Upper lobe of right lung (tissue), 1 donor: ENCODE measurements around the gene CFAP100. TPM values are rescaled to one million over a fixed set of nuclear protein-coding genes. Genes with fewer than 3 reads are reported as not detected.

ENCODE experiments used
- ATAC-seq: fragments of 200-7000 bp; cut with Tn5 transposase; one replicate; pipeline ENCODE4 v1.9.1; 2020; ENCODE audit warnings: mild to moderate bottlenecking, moderate library complexity
- DNase-seq: peaks from one replicate; pipeline ENCODE4 v3.0.0-alpha.2; 2020
- H3K27ac ChIP-seq: fragments of 200-600 bp; one replicate; pipeline ENCODE4 v1.8.0; 2022
- H3K27me3 ChIP-seq: fragments of 200-600 bp; one replicate; pipeline ENCODE4 v1.8.0; 2022; ENCODE audit warnings: mild to moderate bottlenecking
- H3K36me3 ChIP-seq: fragments of 200-600 bp; one replicate; pipeline ENCODE4 v1.8.0; 2022
- H3K4me1 ChIP-seq: fragments of 200-600 bp; one replicate; pipeline ENCODE4 v1.8.0; 2022
- H3K4me3 ChIP-seq: fragments of 200-600 bp; one replicate; pipeline ENCODE4 v1.8.0; 2022; ENCODE audit warnings: mild to moderate bottlenecking
- H3K9me3 ChIP-seq: fragments of 200-600 bp; one replicate; pipeline ENCODE4 v1.8.0; 2022
- intact Hi-C: fragments of 100-400 bp; cut with DNase I; formaldehyde crosslinking; loops from one replicate; pipeline ENCODE4 v1.11.0; 2022
- total RNA-seq: library from RNA; stranded (reverse); fragmentation: NEBNext Ultra II Directional; extraction: Animal tissue kit (Norgen Biotek cat#: 25700); gene quantifications from one replicate; pipeline ENCODE4 v1.2.1, GENCODE V29; 2021
- TF ChIP-seq, protein P1 (sequence below): fragments of 200-600 bp; IDR thresholded peaks from one replicate; pipeline ENCODE4 v1.8.0; 2022; ENCODE audit warnings: antibody characterized with exemption
- donor health status: DM: no; HTN: yes; CAD: no; lungs with severe emphysema.

CFAP100 gene
- total RNA-seq, 1 donor from 2014 or later: not detected

GRCh38 chr3:126364731-126365301 lies 29.9 kb upstream of the CFAP100 start:
- no peak for ATAC-seq
- H3K4me1 ChIP-seq: no peaks in the 10 kb centered on the region
- H3K27ac ChIP-seq: no peak overlapping the region
- no peaks in the 10 kb centered on the region for H3K9me3 ChIP-seq
- no peaks in the 10 kb centered on the region for H3K27me3 ChIP-seq
- H3K4me3 ChIP-seq: no peak overlapping the region
- no peaks in the 10 kb centered on the region for H3K36me3 ChIP-seq
- DNase-seq: peak; percentile 41
- intact Hi-C loops: no loop called here
- TF ChIP-seq, protein P1, sequence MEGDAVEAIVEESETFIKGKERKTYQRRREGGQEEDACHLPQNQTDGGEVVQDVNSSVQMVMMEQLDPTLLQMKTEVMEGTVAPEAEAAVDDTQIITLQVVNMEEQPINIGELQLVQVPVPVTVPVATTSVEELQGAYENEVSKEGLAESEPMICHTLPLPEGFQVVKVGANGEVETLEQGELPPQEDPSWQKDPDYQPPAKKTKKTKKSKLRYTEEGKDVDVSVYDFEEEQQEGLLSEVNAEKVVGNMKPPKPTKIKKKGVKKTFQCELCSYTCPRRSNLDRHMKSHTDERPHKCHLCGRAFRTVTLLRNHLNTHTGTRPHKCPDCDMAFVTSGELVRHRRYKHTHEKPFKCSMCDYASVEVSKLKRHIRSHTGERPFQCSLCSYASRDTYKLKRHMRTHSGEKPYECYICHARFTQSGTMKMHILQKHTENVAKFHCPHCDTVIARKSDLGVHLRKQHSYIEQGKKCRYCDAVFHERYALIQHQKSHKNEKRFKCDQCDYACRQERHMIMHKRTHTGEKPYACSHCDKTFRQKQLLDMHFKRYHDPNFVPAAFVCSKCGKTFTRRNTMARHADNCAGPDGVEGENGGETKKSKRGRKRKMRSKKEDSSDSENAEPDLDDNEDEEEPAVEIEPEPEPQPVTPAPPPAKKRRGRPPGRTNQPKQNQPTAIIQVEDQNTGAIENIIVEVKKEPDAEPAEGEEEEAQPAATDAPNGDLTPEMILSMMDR: no peak

GRCh38 chr3:126365351-126366277 lies 29.1 kb upstream of the CFAP100 start:
- no peaks in the 10 kb centered on the region for H3K36me3 ChIP-seq
- DNase-seq: peak; percentile 52
- intact Hi-C loops: no loop called here
- no peak overlapping the region for H3K27ac ChIP-seq
- TF ChIP-seq, protein P1: no peak
- H3K27me3 ChIP-seq: no peaks in the 10 kb centered on the region
- no peak overlapping the region for H3K4me3 ChIP-seq
- no peaks in the 10 kb centered on the region for H3K9me3 ChIP-seq
- ATAC-seq: peak; percentile 6
- H3K4me1 ChIP-seq: no peaks in the 10 kb centered on the region

DNA sequence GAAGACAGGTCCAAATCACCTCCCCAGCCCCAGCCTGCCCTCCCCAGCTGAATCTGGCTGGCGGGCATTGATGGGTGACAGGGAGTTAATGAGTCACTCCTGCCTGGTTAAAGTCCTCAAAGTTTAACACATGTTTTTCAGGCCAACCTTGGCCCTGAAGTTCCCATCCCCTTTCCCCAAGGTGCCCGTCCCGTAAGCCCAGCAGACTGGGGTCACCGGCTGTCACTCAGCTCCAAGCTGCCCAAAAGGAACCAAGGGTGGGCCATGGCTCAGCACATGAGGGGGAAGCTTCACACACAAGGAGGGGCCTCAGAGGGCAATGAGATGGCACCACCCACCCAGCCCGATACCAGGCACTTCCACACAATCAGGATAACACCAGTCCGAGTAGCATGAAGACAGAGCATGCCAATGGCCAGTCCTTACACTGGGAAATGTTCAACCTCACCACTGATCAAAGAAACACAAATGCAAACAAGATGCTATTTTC lies 27.3 kb upstream of the CFAP100 start:
- intact Hi-C loops: no loop called here
- H3K4me1 ChIP-seq: no peaks in the 10 kb centered on the region
- TF ChIP-seq, protein P1: no peak
- H3K9me3 ChIP-seq: no peaks in the 10 kb centered on the region
- H3K4me3 ChIP-seq: no peak overlapping the region
- ATAC-seq (no peak), DNase-seq (peak; percentile 28)
- H3K36me3 ChIP-seq: no peaks in the 10 kb centered on the region
- no peaks in the 10 kb centered on the region for H3K27me3 ChIP-seq
- no peak overlapping the region for H3K27ac ChIP-seq

GRCh38 chr3:126369490-126369889 lies 25.2 kb upstream of the CFAP100 start:
- Histone ChIP-seq H3K36me3 (no peaks in the 10 kb centered on the region), H3K4me3 (no peak overlapping the region), H3K27ac (no peak overlapping the region), H3K27me3 (no peaks in the 10 kb centered on the region), H3K4me1 (peaks cover 7% of the 10 kb centered on the region), H3K9me3 (no peaks in the 10 kb centered on the region)
- ATAC-seq: no peak
- peak; percentile 12 for DNase-seq
- TF ChIP-seq, protein P1: no peak
- intact Hi-C loops: no loop called here

DNA sequence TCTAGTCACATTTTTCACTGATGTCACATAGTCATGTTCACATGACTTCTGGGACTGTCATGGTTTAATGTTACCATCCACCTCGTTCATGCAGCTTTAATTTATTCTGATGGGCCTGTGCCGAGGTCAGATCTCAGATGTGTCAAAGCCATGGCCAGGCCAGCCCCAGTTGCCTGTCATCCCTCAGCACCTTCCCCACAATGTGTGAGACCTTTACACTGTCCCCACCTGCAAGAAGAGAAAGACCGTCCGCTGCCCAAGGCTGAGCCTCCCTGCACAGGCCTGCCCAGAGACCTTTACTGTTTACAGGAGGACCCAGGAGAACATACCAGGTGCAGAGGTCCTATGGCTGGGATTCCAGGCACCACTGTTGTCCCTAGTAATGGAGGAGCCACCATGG lies 24.7 kb upstream of the CFAP100 start:
- peak; percentile 11 for DNase-seq
- intact Hi-C loops: no loop called here

More for the DNA sequence above, 24.7 kb upstream of the CFAP100 start:
- Histone ChIP-seq H3K27ac (no peak overlapping the region), H3K36me3 (no peaks in the 10 kb centered on the region), H3K4me3 (no peak overlapping the region), H3K4me1 (peaks cover 7% of the 10 kb centered on the region), H3K27me3 (no peaks in the 10 kb centered on the region), H3K9me3 (no peaks in the 10 kb centered on the region)
- TF ChIP-seq, protein P1: no peak
- ATAC-seq: no peak
